GM23338 (cell line): ENCODE data around the gene FBXO15. TPM values are rescaled to one million over a fixed set of nuclear protein-coding genes. Genes with fewer than 3 reads are reported as not detected.

Experiments
- CREB1 ChIP-seq: fragments of 250-450 bp; sonication (Bioruptor Pico); IDR thresholded peaks from 2 replicates; pipeline ENCODE4 v1.5.0; 2020; ENCODE audit warnings: low read depth, mild to moderate bottlenecking, moderate library complexity
- EZH2phosphoT487 ChIP-seq: fragments of 200-600 bp; sonication (generic); IDR thresholded peaks from one replicate; pipeline ENCODE4 v1.8.1; 2018; ENCODE audit warnings: antibody characterized with exemption; ENCODE audit not compliant: unreplicated experiment
- JUNB ChIP-seq: IDR thresholded peaks from one replicate; pipeline ENCODE4 v1.6.1; 2016; ENCODE audit warnings: antibody characterized with exemption; ENCODE audit not compliant: unreplicated experiment
- NANOG ChIP-seq: IDR thresholded peaks from 2 replicates; pipeline ENCODE4 v1.6.1; 2016; ENCODE audit warnings: antibody characterized with exemption, borderline replicate concordance
- POLR2AphosphoS5 ChIP-seq: IDR thresholded peaks from 2 replicates; pipeline ENCODE4 v1.6.1; 2016; ENCODE audit warnings: antibody characterized with exemption, low read depth
- STAT1 ChIP-seq: IDR thresholded peaks from one replicate; pipeline ENCODE4 v1.6.1; 2016; ENCODE audit warnings: antibody characterized with exemption; ENCODE audit not compliant: unreplicated experiment
- ZNF114 ChIP-seq: fragments of 250-450 bp; sonication (Bioruptor Pico); IDR thresholded peaks from 2 replicates; pipeline ENCODE4 v1.5.0; 2020; ENCODE audit warnings: mild to moderate bottlenecking, moderate library complexity
- ZNF331 ChIP-seq: fragments of 250-450 bp; sonication (Bioruptor Pico); IDR thresholded peaks from 2 replicates; pipeline ENCODE4 v1.5.0; 2020; ENCODE audit warnings: low read depth, mild to moderate bottlenecking, moderate library complexity
- polyA plus RNA-seq: library from polyadenylated mRNA; unstranded; fragments of >200 nt; fragmentation: Nextera tagmentation; extraction: Ambion mirVana; gene quantifications from 2 replicates; pipeline ENCODE4 v1.2.1, GENCODE V29; 2016
- total RNA-seq: library from RNA; depleted of rRNA; stranded (reverse); fragments of >200 nt; shearing (Covaris generic); gene quantifications from 2 replicates; pipeline ENCODE4 v1.2.3, GENCODE V29; 2014
- TF ChIP-seq, protein P1 (sequence below): fragments of 250-450 bp; sonication (Bioruptor Pico); IDR thresholded peaks from 2 replicates; pipeline ENCODE4 v1.5.0; 2020; ENCODE audit warnings: mild to moderate bottlenecking, moderate library complexity
- TF ChIP-seq, protein P2 (sequence below), 2 experiments: fragments of 200-600 bp in 1 of 2; sonication (generic) in 1 of 2; conservative IDR thresholded peaks; 2 replicates each; pipeline versions ENCODE4 v1.5.1 to v1.6.1; 2016 to 2017; ENCODE audit warnings: antibody characterized with exemption in 2 of 2, low read depth in 2 of 2, mild to moderate bottlenecking in 2 of 2, moderate library complexity in 1 of 2
- TF ChIP-seq, protein P3 (sequence below): IDR thresholded peaks from 2 replicates; pipeline ENCODE4 v1.6.1; 2016; ENCODE audit warnings: antibody characterized with exemption

The FBXO15 gene
- total and polyA plus RNA-seq, 2 experiments from 2014 or later: 0.21 to 0.53 TPM

DNA sequence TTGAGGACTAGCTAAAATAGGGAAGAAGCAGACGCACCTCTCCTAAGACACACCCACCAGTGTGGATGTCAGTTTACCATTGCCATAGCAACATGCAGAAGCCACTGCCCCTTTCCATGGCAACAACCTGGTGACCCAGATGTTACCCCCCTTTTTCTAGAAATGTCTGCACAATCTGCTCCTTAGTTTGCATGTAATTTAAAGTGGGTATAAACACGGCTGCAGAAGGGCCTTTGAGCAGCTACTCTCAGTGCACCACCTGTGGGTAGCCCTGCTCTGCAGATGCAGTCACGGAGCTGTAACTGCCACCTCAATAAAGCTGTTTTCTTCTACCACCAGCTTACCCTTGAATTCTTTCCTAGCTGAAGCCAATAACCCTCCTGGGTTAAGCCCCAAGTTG, 87.1 kb downstream of the FBXO15 start (continued):
- TF ChIP-seq, protein P1, sequence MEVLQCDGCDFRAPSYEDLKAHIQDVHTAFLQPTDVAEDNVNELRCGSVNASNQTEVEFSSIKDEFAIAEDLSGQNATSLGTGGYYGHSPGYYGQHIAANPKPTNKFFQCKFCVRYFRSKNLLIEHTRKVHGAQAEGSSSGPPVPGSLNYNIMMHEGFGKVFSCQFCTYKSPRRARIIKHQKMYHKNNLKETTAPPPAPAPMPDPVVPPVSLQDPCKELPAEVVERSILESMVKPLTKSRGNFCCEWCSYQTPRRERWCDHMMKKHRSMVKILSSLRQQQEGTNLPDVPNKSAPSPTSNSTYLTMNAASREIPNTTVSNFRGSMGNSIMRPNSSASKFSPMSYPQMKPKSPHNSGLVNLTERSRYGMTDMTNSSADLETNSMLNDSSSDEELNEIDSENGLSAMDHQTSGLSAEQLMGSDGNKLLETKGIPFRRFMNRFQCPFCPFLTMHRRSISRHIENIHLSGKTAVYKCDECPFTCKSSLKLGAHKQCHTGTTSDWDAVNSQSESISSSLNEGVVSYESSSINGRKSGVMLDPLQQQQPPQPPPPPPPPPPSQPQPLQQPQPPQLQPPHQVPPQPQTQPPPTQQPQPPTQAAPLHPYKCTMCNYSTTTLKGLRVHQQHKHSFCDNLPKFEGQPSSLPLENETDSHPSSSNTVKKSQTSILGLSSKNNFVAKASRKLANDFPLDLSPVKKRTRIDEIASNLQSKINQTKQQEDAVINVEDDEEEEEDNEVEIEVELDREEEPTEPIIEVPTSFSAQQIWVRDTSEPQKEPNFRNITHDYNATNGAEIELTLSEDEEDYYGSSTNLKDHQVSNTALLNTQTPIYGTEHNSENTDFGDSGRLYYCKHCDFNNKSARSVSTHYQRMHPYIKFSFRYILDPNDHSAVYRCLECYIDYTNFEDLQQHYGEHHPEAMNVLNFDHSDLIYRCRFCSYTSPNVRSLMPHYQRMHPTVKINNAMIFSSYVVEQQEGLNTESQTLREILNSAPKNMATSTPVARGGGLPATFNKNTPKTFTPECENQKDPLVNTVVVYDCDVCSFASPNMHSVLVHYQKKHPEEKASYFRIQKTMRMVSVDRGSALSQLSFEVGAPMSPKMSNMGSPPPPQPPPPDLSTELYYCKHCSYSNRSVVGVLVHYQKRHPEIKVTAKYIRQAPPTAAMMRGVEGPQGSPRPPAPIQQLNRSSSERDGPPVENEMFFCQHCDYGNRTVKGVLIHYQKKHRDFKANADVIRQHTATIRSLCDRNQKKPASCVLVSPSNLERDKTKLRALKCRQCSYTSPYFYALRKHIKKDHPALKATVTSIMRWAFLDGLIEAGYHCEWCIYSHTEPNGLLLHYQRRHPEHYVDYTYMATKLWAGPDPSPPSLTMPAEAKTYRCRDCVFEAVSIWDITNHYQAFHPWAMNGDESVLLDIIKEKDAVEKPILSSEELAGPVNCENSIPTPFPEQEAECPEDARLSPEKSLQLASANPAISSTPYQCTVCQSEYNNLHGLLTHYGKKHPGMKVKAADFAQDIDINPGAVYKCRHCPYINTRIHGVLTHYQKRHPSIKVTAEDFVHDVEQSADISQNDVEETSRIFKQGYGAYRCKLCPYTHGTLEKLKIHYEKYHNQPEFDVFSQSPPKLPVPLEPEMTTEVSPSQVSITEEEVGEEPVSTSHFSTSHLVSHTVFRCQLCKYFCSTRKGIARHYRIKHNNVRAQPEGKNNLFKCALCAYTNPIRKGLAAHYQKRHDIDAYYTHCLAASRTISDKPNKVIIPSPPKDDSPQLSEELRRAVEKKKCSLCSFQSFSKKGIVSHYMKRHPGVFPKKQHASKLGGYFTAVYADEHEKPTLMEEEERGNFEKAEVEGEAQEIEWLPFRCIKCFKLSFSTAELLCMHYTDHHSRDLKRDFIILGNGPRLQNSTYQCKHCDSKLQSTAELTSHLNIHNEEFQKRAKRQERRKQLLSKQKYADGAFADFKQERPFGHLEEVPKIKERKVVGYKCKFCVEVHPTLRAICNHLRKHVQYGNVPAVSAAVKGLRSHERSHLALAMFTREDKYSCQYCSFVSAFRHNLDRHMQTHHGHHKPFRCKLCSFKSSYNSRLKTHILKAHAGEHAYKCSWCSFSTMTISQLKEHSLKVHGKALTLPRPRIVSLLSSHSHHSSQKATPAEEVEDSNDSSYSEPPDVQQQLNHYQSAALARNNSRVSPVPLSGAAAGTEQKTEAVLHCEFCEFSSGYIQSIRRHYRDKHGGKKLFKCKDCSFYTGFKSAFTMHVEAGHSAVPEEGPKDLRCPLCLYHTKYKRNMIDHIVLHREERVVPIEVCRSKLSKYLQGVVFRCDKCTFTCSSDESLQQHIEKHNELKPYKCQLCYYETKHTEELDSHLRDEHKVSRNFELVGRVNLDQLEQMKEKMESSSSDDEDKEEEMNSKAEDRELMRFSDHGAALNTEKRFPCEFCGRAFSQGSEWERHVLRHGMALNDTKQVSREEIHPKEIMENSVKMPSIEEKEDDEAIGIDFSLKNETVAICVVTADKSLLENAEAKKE (CRISPR knock-in tag): no peak
- no peak for TF ChIP-seq EZH2phosphoT487
- no peak for TF ChIP-seq ZNF331 (CRISPR knock-in tag)
- no peak for TF ChIP-seq NANOG
- TF ChIP-seq CREB1: no peak
- TF ChIP-seq, protein P2, sequence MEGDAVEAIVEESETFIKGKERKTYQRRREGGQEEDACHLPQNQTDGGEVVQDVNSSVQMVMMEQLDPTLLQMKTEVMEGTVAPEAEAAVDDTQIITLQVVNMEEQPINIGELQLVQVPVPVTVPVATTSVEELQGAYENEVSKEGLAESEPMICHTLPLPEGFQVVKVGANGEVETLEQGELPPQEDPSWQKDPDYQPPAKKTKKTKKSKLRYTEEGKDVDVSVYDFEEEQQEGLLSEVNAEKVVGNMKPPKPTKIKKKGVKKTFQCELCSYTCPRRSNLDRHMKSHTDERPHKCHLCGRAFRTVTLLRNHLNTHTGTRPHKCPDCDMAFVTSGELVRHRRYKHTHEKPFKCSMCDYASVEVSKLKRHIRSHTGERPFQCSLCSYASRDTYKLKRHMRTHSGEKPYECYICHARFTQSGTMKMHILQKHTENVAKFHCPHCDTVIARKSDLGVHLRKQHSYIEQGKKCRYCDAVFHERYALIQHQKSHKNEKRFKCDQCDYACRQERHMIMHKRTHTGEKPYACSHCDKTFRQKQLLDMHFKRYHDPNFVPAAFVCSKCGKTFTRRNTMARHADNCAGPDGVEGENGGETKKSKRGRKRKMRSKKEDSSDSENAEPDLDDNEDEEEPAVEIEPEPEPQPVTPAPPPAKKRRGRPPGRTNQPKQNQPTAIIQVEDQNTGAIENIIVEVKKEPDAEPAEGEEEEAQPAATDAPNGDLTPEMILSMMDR (conservative IDR thresholded peaks at IDR 0.05; ENCODE audit: low read depth in 2 of 2): no peak
- no peak for TF ChIP-seq ZNF114 (CRISPR knock-in tag)
- no peak for TF ChIP-seq STAT1
- no peak for TF ChIP-seq JUNB
- no peak for TF ChIP-seq POLR2AphosphoS5
- TF ChIP-seq, protein P3, sequence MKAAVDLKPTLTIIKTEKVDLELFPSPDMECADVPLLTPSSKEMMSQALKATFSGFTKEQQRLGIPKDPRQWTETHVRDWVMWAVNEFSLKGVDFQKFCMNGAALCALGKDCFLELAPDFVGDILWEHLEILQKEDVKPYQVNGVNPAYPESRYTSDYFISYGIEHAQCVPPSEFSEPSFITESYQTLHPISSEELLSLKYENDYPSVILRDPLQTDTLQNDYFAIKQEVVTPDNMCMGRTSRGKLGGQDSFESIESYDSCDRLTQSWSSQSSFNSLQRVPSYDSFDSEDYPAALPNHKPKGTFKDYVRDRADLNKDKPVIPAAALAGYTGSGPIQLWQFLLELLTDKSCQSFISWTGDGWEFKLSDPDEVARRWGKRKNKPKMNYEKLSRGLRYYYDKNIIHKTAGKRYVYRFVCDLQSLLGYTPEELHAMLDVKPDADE: no peak
